ENCODE results near the gene EFNA3.
A peak's percentile ranks its signal among the peaks of the same experiment; 100 is the strongest.

EFNA3 gene

GRCh38 chr1:155105604-155106011, 27.0 kb downstream of the EFNA3 start:
- H3K4me3 ChIP-seq (ENCODE audit: low read depth, low read length), result no peak overlapping the region
- H3K36me3 ChIP-seq, result no peaks in the 10 kb centered on the region
- TF ChIP-seq CTCF (IDR thresholded peaks at IDR 0.05; ENCODE audit: low read depth, low read length), result no peak
- H3K27me3 ChIP-seq (ENCODE audit: insufficient read depth, low read depth, severe bottlenecking), result no peaks in the 10 kb centered on the region
- H3K9me3 ChIP-seq (ENCODE audit: severe bottlenecking), result no peaks in the 10 kb centered on the region
- no peak overlapping the region for H3K27ac ChIP-seq
- DNase-seq, result no peak

- TF ChIP-seq CTCF (IDR thresholded peaks at IDR 0.05; ENCODE audit: low read depth, low read length), result no peak
Observed at GRCh38 chr1:155106862-155107261, 28.2 kb downstream of the EFNA3 start.

GRCh38 chr1:155107309-155108264, 28.9 kb downstream of the EFNA3 start:
- 0 out of 2 replicates have a peak, but pooled peaks have one; percentile 17 for TF ChIP-seq CTCF (IDR thresholded peaks at IDR 0.05; ENCODE audit: low read depth, low read length)
- DNase-seq, result no peak
- H3K27me3 ChIP-seq (ENCODE audit: insufficient read depth, low read depth, severe bottlenecking), result no peaks in the 10 kb centered on the region
- no peak overlapping the region for H3K27ac ChIP-seq
- no peaks in the 10 kb centered on the region for H3K36me3 ChIP-seq
- no peak overlapping the region for H3K4me3 ChIP-seq (ENCODE audit: low read depth, low read length)
- H3K9me3 ChIP-seq (ENCODE audit: severe bottlenecking), result no peaks in the 10 kb centered on the region

More at GRCh38 chr1:155106862-155107261, 28.2 kb downstream of the EFNA3 start:
- Histone ChIP-seq H3K36me3 (no peaks in the 10 kb centered on the region), H3K9me3 (ENCODE audit: severe bottlenecking) (no peaks in the 10 kb centered on the region), H3K27ac (no peak overlapping the region), H3K27me3 (ENCODE audit: insufficient read depth, low read depth, severe bottlenecking) (no peaks in the 10 kb centered on the region), H3K4me3 (ENCODE audit: low read depth, low read length) (no peak overlapping the region)
- no peak for DNase-seq

- no peak for TF ChIP-seq CTCF (IDR thresholded peaks at IDR 0.05; ENCODE audit: low read depth, low read length)
- H3K4me3 ChIP-seq (ENCODE audit: low read depth, low read length), result no peak overlapping the region
Observed at GRCh38 chr1:155108296-155108695, 29.7 kb downstream of the EFNA3 start.

GRCh38 chr1:155110381-155110780, 31.7 kb downstream of the EFNA3 start:
- no peaks in the 10 kb centered on the region for H3K27me3 ChIP-seq (ENCODE audit: insufficient read depth, low read depth, severe bottlenecking)
- peak; percentile 74 for DNase-seq
- H3K27ac ChIP-seq, result no peak overlapping the region
- TF ChIP-seq CTCF (IDR thresholded peaks at IDR 0.05; ENCODE audit: low read depth, low read length), result no peak
- no peaks in the 10 kb centered on the region for H3K9me3 ChIP-seq (ENCODE audit: severe bottlenecking)
- H3K4me3 ChIP-seq (ENCODE audit: low read depth, low read length), result no peak overlapping the region
- H3K36me3 ChIP-seq, result no peaks in the 10 kb centered on the region

More at GRCh38 chr1:155108296-155108695, 29.7 kb downstream of the EFNA3 start:
- H3K27ac ChIP-seq, result no peak overlapping the region
- H3K9me3 ChIP-seq (ENCODE audit: severe bottlenecking), result no peaks in the 10 kb centered on the region
- no peak for DNase-seq
- no peaks in the 10 kb centered on the region for H3K27me3 ChIP-seq (ENCODE audit: insufficient read depth, low read depth, severe bottlenecking)
- no peaks in the 10 kb centered on the region for H3K36me3 ChIP-seq
